GM21717 (cell line): Measurements from ENCODE around the gene KCNQ1.

Experiments used
- ATAC-seq: cut with Tn5 transposase; IDR thresholded peaks from one replicate; pipeline ENCODE4 v1.9.1; 2021; ENCODE audit warnings: mild to moderate bottlenecking, moderate library complexity; ENCODE audit not compliant: unreplicated experiment

Gene KCNQ1

GRCh38 chr11:2521081-2521732, 76.4 kb downstream of the KCNQ1 start:
- no peak for ATAC-seq

GRCh38 chr11:2521733-2522630, 77.2 kb downstream of the KCNQ1 start:
- ATAC-seq, result no peak

- no peak for ATAC-seq
Measured at GRCh38 chr11:2522631-2523255, 77.9 kb downstream of the KCNQ1 start.

GRCh38 chr11:2523821-2524391, 79.1 kb downstream of the KCNQ1 start:
- ATAC-seq, result no peak

GRCh38 chr11:2524446-2525165, 79.8 kb downstream of the KCNQ1 start:
- no peak for ATAC-seq

GRCh38 chr11:2525166-2525861, 80.5 kb downstream of the KCNQ1 start:
- ATAC-seq, result no peak

GRCh38 chr11:2525941-2526807, 81.4 kb downstream of the KCNQ1 start:
- ATAC-seq, result no peak

GRCh38 chr11:2526808-2527381, 82.1 kb downstream of the KCNQ1 start:
- ATAC-seq, result peak; percentile 67

GRCh38 chr11:2527621-2528291, 82.9 kb downstream of the KCNQ1 start:
- ATAC-seq, result no peak

- no peak for ATAC-seq
Measured at GRCh38 chr11:2528301-2529050, 83.7 kb downstream of the KCNQ1 start.

- ATAC-seq, result no peak
Measured at GRCh38 chr11:2529173-2529572, 84.4 kb downstream of the KCNQ1 start.

- ATAC-seq, result no peak
Measured at GRCh38 chr11:2529636-2530035, 84.8 kb downstream of the KCNQ1 start.

- ATAC-seq, result no peak
Measured at GRCh38 chr11:2530131-2530854, 85.5 kb downstream of the KCNQ1 start.

GRCh38 chr11:2530855-2531200, 86.0 kb downstream of the KCNQ1 start:
- no peak for ATAC-seq

GRCh38 chr11:2531277-2531986, 86.6 kb downstream of the KCNQ1 start:
- no peak for ATAC-seq

- ATAC-seq, result no peak
Measured at GRCh38 chr11:2531987-2532703, 87.3 kb downstream of the KCNQ1 start.
